HG03442 (cell line): ENCODE results near the gene BCL11B.

Experiments used
- ATAC-seq: cut with Tn5 transposase; IDR thresholded peaks from one replicate; pipeline ENCODE4 v1.9.1; 2021; ENCODE audit warnings: mild to moderate bottlenecking, moderate library complexity; ENCODE audit not compliant: unreplicated experiment

Gene BCL11B

DNA sequence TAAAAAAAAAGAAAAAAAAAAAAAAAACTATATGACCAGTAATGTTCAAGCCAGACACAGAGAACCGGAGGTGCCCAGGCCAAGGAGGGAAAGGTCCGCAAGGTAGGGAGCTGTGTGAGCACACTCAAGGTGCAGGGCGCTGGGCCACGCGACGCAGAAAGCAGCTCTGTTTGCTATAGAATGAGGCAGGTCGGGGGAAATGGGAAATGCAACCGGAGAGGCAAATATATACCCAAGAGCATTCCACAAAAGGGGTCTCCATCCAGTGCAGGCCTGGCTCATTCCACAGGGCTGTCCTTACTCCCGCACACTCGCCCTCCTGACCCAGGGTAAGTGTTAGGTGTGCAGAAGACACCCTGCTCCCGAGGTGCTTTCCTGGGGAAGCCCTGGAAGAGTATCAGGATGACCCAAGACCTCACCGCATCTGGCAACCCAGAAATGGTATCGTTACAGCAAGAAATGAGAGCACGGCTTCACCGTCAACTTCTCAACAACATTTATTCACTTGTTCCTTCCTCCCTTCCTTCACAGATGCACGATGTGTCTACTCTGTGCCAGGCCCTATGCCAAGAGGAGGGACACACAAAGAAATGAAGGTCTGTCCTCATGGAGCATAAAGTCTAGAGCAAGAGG, 86.4 kb downstream of the BCL11B start:
- no peak for ATAC-seq

DNA sequence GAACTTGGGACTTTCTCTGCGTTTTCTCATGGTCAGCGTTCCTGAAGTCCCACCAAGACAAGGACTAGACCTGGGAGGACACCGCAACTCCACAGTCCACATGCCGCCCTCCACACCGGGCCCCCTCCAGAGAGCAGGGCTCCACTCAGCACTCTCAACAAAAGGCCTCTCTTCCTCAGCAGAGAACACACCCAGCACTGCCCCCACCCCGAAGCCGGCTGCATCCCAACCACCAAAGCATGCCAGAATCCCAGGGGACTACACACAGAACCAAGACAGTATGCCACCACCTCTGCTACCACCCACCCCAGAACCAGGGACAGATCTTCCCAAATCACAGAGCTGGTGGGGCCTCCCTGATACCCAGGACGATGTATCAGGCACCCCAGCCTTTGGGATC, 88.3 kb downstream of the BCL11B start:
- no peak for ATAC-seq

DNA sequence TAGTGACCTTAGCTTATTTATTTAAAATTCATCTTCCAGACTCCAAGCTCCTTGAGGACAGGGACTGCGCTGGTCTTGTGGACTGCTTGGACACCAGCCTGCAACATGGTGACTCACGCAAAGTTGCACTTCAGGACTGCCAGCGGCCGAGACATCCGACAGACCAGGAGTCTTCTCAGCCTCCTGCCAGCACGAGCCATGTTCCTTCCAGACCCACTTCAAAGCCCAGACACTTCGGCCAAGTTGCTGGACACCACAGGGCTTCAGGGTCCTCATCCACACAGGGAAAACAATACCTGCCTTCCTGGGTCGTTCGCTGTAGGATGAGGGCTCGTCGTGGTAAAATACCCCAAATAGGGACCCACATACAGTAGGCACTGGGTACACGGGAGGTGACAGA, 88.7 kb downstream of the BCL11B start:
- no peak for ATAC-seq

DNA sequence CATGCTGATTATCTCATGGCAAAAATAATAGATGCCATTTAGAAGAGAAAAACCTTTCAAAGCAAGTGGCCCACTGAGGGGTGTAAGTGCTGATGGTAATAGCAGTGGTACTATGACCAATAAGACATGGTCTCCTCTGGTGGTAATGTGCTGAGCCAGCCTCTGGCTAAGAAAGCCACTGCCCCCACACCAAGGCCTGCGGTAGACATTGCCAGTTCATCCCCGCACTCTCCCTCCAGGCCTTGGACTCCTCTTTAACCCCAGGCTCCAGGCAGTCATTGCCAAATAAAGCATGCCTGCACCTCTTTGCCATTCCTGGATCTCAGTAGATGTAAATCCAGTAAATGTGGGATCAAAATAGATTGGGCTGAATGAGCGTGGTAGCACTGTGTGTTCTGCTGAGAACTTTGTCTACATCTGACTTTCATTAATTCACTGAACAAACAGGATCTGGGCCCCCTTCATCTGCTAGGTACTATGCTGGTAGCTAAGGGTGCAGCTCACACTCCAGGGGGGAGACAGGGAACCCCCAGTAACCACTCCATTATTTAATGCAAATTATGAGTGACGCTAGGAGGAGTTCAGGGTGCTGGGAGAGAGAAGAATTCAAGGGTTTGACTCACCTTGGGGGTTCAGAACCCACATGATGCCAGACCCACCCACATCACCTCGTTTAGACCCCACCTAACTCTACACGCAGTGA, 89.3 kb downstream of the BCL11B start:
- ATAC-seq: no peak

DNA sequence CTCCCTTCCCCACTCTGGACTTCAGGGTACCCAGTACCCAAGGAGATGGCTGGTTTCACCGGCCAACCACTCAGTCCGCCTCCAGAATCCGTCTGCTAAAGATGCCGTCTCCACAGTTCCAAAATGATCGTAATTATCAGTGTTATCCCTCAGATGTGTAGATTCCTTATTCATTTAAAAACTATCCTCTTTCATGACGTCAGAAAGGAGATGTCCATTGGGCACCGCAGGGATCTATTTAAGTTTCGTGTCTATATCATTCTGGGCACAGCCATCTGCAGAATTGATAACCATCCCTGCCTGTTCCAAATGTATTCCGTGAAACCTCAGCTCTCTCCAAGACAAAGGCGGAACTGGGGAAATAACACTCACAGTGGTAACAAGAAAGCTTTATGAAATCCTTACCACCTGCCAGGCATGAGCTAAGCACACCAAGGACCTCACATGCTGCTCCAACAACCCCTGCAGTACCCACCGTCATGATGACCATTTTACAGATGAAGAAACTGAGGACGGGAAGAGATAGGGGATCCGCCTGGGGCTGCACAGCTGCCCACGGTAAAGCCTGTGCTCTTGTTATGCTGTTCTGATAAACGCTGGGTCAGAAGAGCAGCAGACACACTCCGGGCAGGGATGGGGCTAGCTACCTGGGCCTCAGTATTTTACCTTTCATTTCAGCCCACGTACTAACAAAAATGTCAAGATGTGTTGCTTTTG, 90.0 kb downstream of the BCL11B start:
- ATAC-seq: no peak

DNA sequence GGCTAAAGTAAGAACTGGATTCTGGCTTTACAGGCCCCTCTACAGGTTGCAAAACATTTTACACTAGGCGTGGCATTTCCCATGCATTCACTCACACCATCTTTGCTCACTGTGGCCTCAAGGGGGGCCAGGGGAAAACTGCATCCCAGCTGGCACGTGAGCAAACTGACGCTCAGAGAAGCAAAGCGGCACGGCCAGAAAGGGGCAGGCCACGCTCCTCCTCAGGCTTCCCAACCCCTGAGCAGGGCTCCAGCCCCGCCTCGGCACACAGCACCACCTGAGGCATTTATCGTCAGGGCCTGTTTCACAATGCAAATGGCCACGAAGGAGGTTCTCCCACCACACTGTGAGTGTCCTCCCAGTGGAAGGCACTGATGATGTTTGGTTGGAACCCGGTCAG, 90.8 kb downstream of the BCL11B start:
- ATAC-seq: no peak

DNA sequence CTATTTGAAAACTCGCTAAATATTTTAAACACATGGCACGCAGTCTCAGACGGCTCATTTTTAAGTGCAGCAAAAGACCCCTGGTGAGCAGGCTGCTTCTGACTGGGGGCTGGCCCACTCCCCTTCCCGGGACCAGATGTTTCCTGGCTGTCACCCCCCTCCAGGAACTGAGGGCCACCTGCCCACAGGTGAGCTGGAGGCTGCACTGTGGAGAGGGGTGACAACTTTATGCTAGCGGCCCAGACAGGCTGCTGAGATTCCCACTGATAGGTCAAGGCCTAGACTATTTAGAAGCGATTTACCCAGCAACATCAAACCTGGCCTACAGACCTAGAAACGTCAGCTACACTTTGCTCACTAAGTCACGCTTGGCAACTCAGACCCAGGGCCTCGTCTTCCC, 92.1 kb downstream of the BCL11B start:
- no peak for ATAC-seq

DNA sequence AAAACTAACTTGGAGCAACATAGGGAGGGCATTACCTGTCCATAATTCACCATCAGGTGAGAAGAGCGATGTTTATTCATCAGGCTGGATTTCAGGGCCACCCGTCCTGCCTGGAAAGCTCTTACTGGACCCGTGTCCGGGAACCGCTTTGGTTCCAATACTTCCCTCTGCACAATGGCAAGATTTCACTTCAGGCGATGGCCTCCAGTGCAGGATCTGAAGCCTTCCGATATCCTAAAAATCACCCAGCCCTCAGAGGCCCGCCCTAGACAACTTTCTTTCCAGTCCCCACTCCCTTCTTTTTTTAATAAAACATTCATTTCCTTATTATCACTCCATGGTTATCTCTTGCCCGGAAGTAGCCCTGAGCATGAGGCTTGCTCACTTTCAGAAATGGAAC, 92.5 kb downstream of the BCL11B start:
- no peak for ATAC-seq

DNA sequence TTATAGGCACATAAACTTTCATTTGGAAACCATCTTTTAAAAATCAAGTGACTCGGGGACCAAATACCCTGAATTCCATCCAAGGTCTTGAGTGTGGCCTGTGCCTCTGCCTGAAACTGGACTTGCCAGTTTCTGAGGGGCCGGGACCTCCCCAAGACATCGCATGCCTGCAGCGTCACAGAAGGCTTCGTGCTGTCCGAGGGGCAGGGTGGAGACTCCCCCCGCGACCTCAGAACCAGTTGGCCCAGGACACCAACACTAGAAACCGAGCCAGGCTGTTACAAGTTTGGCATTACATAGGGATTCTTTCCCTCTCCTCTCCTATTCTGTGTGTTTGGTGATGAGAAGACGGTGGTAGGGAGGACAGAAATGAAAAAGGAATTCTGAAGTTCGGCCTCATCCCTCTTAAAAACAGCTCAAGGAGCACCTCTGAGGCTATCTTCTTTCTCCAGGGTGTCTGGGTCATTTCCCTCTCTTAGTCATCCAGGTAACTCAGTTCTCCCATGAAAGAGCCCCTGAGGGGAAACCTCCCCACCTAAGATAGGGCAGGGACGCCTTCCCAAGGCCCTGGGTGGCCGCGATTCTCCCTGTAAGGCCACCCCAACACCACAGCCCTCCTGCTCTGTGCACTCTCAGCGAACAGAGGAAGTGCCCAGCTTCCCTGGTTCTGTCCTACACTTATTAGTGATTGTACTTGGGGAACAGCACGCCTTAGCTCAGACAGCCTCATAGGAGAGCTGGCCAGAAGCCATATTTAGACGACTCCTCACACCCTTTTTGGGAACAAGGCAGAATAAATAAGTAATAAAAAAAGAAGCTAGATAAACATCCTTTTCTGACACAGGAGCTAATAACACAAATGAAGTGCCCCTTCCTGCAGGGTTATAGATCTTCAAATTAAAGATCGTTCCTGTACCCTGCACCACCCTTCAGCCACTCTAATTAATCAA, 93.8 kb downstream of the BCL11B start:
- ATAC-seq: no peak

DNA sequence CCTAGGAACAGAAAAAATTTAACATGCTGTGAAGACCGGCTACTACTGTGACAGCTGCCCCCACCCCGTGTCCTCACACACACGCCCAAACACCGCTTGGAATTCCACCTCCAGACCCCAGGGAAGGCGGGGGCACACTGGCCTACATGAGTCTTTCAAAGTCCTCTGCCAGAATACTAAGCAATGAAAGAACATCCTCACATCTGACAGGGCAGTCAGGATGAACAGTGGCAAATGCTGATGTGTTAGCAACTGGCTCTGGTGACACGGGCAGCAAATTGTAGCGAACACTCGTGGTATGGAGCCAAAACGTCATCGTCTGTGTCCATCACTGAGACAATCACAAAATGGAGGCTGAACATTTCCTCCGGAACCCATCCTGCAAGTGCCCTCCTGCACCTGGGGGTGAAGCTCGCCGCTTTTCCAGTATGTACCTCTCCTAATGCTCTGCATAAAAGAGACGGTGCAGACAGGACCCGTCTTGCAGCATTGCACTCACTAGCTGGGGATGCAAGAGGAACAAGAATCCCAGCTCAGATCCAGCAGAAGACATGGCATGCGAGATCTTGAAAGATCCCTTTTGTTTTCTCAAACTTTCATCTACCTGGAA, 94.8 kb downstream of the BCL11B start:
- ATAC-seq: no peak

DNA sequence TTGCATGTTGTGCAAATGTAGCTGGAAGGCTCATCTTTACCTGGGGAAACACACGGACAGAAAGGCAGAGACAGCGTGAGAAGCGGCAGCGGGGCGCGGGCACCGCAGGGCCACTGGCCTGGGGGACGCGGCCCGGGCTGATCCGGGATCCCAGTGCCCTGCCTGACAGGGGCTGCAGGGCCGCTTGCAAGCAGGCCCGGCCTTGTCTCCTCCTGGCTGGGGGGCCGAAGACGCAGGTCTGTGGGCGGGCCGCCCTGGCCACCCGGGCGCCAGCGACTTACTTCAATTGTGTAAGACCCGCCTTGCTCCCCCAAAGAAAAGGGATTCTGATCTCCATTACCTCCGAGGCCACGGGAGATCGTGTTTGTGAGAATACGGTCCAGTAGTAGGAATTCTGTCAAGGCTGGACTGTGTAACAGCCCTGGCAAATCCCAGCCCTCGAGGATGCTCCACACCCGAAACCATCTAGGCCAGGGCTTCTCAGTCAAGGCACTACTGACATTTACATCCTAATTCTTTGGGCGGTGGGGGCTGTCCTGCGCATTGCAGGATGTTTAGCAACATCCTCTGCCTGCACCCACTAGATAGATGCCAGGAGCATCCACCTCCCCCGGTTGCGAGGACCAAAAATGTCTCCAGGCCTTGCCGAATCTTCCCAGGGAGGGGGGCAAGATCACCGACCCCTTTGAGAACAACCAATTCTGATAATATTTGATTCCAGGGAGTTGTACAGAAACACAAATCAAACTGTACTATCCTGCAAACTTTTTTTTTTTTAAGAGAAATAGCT, 95.6 kb downstream of the BCL11B start:
- ATAC-seq: no peak

DNA sequence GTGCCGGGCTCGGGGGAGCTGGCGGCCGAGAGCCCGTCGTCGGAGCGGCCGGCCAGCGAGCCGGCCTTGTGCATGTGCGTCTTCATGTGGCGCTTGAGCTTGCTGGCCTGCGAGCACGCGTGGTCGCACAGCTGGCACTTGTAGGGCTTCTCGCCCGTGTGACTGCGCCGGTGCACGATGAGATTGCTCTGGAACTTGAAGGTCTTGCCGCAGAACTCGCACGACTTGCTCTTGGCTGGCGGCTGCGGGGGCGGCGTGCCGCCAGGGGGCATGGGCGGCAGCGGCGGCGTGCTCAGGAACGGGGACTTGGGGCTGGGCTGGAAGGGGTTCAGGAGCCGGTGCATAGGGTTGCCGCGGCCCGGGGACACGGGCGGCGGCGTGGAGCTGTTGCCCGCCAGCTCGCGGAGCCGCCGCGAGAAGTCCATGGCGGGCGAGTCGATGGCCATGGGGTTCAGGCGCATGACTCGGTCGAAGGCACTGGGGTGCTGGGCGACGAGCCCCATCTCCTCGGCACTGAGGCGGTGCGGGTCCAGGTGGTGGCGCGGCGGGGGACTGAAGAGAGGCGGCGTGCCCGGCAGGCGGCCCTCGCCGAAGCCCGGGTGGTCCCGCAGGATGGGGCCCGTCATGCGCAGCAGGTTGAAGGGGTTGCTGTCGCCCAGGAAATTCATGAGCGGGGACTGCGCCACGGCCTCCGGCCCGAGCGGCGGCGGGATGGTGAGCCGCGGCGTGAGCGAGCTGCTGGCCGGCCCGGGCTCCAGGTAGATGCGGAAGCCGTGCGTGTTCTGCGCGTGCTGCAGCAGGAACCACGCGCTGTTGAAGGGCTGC, 96.5 kb downstream of the BCL11B start:
- ATAC-seq: no peak

DNA sequence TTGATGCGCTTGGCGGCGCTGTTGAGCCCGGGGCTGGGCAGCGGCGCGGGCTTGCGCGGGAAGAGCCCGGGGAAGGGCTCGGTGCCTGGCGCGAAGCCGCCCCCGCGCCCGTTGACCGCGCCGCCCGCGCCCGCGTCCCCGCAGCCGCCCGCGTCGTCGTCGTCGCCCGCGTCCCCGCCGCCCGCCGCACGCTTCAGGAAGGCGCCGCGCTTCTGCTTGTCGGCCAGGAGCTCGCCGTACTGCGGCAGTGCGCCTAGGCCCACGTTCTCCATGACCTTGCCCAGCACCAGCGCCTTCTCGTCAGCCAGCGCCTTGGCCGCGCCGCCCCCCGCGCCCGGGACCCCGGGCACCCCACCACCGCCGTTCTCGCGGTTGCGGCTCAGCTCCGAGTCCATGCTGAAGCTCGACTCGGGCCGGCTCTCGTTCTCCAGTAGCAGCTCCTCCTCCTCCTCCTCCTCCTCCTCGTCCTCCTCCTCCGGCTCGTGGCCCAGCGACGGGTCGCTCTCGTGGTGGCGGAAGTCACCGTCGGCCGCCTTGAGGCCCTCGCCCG, 97.2 kb downstream of the BCL11B start:
- no peak for ATAC-seq

DNA sequence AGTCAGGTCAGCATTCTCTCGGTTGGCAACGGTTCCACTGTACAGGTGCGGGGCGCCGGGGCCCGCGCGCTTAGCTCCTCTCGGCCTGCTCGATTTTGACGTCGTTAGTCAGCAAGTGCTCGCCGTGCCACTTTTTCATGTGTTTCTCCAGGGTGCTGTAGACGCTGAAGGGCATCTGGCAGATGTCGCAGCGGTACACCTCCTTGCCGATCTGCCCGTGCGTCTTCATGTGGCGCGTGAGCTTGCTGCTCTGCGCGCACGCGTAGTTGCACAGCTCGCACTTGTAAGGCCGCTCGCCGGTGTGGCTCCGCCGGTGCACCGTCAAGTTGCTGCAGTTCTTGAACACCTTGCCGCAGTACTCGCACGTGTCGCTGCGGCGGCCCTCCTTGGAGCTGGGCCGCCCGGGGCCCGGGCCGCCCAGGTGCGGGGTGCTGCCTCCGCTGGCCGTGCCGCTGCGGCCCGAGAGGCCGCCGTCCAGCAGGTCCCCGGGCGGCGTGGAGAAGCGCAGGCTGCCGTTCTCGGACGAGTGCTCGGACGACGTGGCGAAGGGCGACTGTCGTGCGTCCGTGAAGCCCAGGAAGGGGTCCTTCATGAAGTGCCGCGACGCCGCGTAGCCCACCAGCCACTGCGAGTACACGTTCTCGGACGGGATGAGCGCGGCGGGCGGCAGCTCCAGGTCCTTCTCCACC, 97.8 kb downstream of the BCL11B start:
- ATAC-seq: no peak

DNA sequence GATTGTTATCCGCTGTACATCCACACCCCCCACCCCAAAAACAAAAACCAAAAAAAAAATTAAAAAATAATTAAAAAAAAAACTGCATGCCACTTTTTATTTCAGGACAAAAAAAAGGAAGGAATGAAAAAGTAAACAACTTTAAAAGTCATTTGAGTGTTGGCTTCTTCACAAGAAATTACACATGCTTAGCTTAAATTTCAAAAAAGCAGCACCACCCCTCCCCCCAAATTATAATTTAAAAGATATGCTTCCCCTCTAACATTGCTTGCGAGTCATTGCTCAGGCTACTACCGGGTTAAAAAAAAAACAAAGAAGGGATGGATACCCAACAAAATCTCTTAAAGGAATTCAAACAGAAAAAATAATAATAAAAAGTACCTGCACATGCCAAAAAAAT, 98.5 kb downstream of the BCL11B start:
- no peak for ATAC-seq

DNA sequence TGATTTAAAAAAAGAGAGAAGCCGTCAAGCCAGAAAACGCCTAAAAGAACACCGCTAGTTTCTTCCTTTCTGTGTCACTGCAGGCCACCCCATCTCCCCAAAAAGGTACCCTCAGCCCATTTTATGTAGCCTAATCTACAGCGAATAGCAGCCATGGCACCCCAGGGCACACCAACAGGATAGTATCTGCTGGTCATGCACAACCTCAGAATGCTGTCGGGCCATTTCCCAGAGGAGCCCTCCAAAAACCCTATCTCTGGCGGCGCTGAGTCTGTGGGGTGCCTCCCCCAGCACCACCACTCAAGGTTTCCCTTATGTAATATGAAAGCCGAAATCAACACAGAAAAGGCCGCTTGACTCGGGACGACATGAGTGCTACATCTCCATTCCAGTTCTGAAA, 98.9 kb downstream of the BCL11B start:
- ATAC-seq: no peak

DNA sequence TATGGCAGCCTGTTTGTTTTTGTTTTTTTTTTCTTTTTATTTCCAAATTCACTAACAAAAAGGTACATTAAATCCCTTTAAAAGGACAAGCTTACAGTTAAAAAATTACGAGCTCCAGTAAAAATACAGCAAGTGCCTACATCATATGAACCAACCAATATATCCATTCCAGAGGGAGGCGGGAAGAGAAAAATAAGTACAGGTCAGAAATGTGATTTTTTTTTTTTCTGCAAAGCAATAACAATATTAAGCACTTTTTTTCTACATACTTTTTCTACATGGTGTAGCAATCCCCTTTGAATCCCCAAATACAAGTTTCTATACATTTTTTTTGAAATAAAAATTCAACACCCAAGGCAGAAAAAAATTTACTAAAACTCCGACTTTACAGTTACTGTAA, 100.6 kb downstream of the BCL11B start:
- ATAC-seq: no peak

DNA sequence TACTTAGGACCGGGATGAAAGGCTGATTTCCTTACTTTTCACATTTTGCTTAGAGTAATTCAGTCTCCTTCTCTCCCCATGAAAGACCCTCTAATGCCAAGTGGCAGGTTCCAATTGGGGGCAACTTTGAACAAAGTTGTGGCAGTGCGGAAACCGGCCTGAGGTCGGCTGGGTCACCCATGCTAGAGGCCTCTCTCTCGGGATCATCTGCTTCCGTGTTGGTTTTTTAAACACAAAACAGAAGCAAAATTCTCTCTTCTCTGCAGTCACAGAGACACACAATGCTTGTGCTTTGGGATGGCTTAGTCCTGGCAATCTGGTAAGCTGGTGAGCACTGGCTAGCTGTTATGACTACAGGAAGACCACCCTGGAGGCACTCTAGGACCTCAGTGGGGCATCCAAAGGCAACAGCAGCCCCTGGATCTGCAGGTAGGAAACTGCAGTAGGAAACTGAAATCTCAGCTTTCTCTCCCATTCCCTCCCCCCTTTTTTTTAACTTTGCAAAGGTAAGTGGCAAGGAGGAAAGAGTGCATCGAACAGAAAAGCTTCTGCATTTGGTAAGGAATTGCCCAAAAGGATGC, 102.1 kb downstream of the BCL11B start:
- ATAC-seq: no peak
